Measurements from ENCODE around the gene PCGF5.

PCGF5 gene

DNA sequence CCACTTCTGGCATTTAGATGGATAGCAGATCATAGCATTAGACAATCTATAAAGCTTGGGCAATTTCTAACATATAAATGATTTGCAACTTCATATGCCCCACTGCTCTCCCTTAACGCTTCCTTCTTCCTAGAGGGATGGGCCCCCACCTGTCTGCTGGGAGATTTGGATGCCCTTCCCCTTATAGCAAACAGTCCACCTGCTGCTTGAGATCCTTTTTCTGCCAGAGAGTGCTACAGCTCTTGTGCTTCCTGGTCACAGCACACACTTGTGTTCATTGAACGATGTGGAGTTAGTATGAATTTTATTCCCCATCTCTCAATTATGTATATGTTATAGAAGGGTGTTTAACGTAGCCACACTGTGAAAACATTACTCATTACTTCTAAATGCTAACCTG is 10.4 kb upstream of the PCGF5 start:
- no peak overlapping the region for H3K4me3 ChIP-seq (ENCODE audit: control insufficient read depth, low read depth, low read length)
- TF ChIP-seq CTCF (conservative IDR thresholded peaks at IDR 0.05; ENCODE audit: control insufficient read depth, insufficient read depth, low read depth, low read length): no peak
- no peak for DNase-seq (ENCODE audit: low read depth)

DNA sequence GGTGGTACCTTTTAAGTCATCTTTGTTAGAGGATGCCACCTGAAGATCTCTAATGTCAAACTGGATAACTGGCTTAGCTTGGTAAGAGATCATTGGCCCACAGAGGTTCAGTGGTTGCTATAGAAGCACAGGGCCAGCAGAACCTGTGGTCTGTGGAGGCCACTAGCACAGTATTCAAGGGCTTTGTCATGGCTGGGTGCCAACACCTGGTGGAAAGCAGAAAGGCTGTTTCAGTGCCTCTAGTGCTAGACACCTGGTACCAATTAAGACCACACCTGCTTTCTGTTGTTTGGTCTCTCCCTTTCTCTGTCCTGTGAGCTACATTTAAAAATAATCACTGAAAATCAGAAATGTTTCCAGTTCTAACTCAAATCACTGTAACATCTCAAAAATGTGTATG is 10.0 kb upstream of the PCGF5 start:
- no peak for DNase-seq (ENCODE audit: low read depth)
- H3K4me3 ChIP-seq (ENCODE audit: control insufficient read depth, low read depth, low read length): no peak overlapping the region
- no peak for TF ChIP-seq CTCF (conservative IDR thresholded peaks at IDR 0.05; ENCODE audit: control insufficient read depth, insufficient read depth, low read depth, low read length)

GRCh38 chr10:91211675-91212074 is 8.8 kb upstream of the PCGF5 start:
- H3K4me3 ChIP-seq (ENCODE audit: control insufficient read depth, low read depth, low read length): no peak overlapping the region
- DNase-seq (ENCODE audit: low read depth): no peak
- no peak for TF ChIP-seq CTCF (conservative IDR thresholded peaks at IDR 0.05; ENCODE audit: control insufficient read depth, insufficient read depth, low read depth, low read length)

DNA sequence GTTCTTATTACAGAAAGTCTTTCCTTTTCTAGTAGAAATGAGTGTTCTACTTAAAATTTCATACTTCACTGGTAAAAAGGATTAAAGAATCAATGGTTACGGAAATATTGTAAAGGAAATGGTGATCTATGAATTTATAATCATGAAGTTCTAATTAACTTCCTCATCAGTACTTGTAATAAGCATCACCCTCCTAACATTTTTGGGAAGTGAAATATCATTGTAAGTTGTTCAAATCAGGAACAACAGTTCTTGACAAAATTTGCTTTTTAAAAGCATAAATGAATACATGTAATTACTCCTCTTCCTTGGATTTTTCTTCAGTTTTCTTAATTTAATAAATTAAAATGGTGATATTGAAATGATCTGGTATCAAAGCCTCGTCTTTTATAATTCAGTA is 5.6 kb upstream of the PCGF5 start:
- H3K4me3 ChIP-seq (ENCODE audit: control insufficient read depth, low read depth, low read length): no peak overlapping the region
- no peak for TF ChIP-seq CTCF (conservative IDR thresholded peaks at IDR 0.05; ENCODE audit: control insufficient read depth, insufficient read depth, low read depth, low read length)
- DNase-seq (ENCODE audit: low read depth): no peak

- no peak for TF ChIP-seq CTCF (conservative IDR thresholded peaks at IDR 0.05; ENCODE audit: control insufficient read depth, insufficient read depth, low read depth, low read length)
- H3K4me3 ChIP-seq (ENCODE audit: control insufficient read depth, low read depth, low read length): no peak overlapping the region
- no peak for DNase-seq (ENCODE audit: low read depth)
Measured at GRCh38 chr10:91215384-91215783, 5.1 kb upstream of the PCGF5 start.

- no peak for TF ChIP-seq CTCF (conservative IDR thresholded peaks at IDR 0.05; ENCODE audit: control insufficient read depth, insufficient read depth, low read depth, low read length)
- H3K4me3 ChIP-seq (ENCODE audit: control insufficient read depth, low read depth, low read length): peak overlapping the region; percentile 34
- DNase-seq (ENCODE audit: low read depth): peak; percentile 30
Measured at GRCh38 chr10:91219371-91220193, 881 bp upstream of the PCGF5 start.
